Ishikawa (cell line): Measurements from ENCODE around the gene AUTS2.

Experiments used
- CEBPB ChIP-seq: IDR thresholded peaks from 2 replicates; pipeline ENCODE4 v1.6.1; 2012
- CREB1 ChIP-seq: IDR thresholded peaks from 2 replicates; pipeline ENCODE4 v1.6.1; 2012; ENCODE audit warnings: low read depth
- EGR1 ChIP-seq: IDR thresholded peaks from 2 replicates; pipeline ENCODE4 v1.6.1; 2012
- EP300 ChIP-seq: IDR thresholded peaks from 2 replicates; pipeline ENCODE4 v1.6.1; 2012; ENCODE audit warnings: borderline replicate concordance
- FOXM1 ChIP-seq: IDR thresholded peaks from 2 replicates; pipeline ENCODE4 v1.6.1; 2012; ENCODE audit warnings: low read depth, borderline replicate concordance
- NFIC ChIP-seq: IDR thresholded peaks from 2 replicates; pipeline ENCODE4 v1.6.1; 2012
- RAD21 ChIP-seq: IDR thresholded peaks from 2 replicates; pipeline ENCODE4 v1.6.1; 2012; ENCODE audit warnings: low read depth
- TAF1 ChIP-seq: IDR thresholded peaks from 2 replicates; pipeline ENCODE4 v1.6.1; 2012; ENCODE audit warnings: low read depth, mild to moderate bottlenecking
- TCF12 ChIP-seq: IDR thresholded peaks from 2 replicates; pipeline ENCODE4 v1.6.1; 2012; ENCODE audit warnings: low read depth
- TEAD4 ChIP-seq: IDR thresholded peaks from 2 replicates; pipeline ENCODE4 v1.6.1; 2012
- YY1 ChIP-seq: IDR thresholded peaks from 2 replicates; pipeline ENCODE4 v1.6.1; 2012; ENCODE audit warnings: low read depth
- ZBTB7A ChIP-seq: IDR thresholded peaks from 2 replicates; pipeline ENCODE4 v1.6.1; 2012; ENCODE audit warnings: low read depth
- TF ChIP-seq, protein P1 (sequence below): IDR thresholded peaks from 2 replicates; pipeline ENCODE4 v1.6.1; 2012; ENCODE audit warnings: low read depth, mild to moderate bottlenecking
- TF ChIP-seq, protein P2 (sequence below): IDR thresholded peaks from 2 replicates; pipeline ENCODE4 v1.6.1; 2012
- TF ChIP-seq, protein P3 (sequence below): IDR thresholded peaks from 2 replicates; pipeline ENCODE4 v1.6.1; 2012

Gene AUTS2

GRCh38 chr7:70647801-70648498 lies 1049.7 kb downstream of the AUTS2 start:
- TF ChIP-seq, protein P1, sequence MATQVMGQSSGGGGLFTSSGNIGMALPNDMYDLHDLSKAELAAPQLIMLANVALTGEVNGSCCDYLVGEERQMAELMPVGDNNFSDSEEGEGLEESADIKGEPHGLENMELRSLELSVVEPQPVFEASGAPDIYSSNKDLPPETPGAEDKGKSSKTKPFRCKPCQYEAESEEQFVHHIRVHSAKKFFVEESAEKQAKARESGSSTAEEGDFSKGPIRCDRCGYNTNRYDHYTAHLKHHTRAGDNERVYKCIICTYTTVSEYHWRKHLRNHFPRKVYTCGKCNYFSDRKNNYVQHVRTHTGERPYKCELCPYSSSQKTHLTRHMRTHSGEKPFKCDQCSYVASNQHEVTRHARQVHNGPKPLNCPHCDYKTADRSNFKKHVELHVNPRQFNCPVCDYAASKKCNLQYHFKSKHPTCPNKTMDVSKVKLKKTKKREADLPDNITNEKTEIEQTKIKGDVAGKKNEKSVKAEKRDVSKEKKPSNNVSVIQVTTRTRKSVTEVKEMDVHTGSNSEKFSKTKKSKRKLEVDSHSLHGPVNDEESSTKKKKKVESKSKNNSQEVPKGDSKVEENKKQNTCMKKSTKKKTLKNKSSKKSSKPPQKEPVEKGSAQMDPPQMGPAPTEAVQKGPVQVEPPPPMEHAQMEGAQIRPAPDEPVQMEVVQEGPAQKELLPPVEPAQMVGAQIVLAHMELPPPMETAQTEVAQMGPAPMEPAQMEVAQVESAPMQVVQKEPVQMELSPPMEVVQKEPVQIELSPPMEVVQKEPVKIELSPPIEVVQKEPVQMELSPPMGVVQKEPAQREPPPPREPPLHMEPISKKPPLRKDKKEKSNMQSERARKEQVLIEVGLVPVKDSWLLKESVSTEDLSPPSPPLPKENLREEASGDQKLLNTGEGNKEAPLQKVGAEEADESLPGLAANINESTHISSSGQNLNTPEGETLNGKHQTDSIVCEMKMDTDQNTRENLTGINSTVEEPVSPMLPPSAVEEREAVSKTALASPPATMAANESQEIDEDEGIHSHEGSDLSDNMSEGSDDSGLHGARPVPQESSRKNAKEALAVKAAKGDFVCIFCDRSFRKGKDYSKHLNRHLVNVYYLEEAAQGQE: no peak
- no peak for TF ChIP-seq TEAD4

- TF ChIP-seq RAD21 (no peak), FOXM1 (no peak), TCF12 (no peak), EGR1 (no peak), TAF1 (no peak), ZBTB7A (no peak), CREB1 (no peak), NFIC (no peak)
- TF ChIP-seq, protein P1: no peak
- TF ChIP-seq, protein P2, sequence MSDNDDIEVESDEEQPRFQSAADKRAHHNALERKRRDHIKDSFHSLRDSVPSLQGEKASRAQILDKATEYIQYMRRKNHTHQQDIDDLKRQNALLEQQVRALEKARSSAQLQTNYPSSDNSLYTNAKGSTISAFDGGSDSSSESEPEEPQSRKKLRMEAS: no peak
- TF ChIP-seq, protein P3, sequence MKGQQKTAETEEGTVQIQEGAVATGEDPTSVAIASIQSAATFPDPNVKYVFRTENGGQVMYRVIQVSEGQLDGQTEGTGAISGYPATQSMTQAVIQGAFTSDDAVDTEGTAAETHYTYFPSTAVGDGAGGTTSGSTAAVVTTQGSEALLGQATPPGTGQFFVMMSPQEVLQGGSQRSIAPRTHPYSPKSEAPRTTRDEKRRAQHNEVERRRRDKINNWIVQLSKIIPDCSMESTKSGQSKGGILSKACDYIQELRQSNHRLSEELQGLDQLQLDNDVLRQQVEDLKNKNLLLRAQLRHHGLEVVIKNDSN: no peak
Observed at GRCh38 chr7:70649323-70649722, 1051.0 kb downstream of the AUTS2 start.

- TF ChIP-seq EGR1: no peak
- TF ChIP-seq, protein P2: no peak
Observed at GRCh38 chr7:70654146-70654545, 1055.9 kb downstream of the AUTS2 start.

DNA sequence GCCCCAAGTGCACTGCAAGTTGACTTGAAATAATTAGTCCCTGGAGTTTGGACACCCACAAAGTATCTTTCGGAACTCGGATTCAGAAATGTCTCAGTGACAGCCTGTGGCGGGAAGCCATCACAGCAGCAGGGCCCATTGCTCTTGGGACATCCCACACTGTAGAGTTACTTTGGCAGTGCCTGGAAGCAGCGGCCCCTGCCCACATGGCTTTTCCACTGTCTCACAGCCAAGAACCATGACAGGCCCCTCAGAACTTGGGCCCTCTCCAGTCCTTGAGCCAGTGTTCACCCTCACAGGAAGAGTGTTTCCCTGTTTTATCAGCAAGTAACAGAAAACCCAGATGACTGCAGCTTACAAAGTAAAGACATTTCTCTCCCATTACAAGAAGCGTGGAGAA lies 1056.7 kb downstream of the AUTS2 start:
- TF ChIP-seq CREB1 (no peak), NFIC (no peak), TAF1 (no peak), TEAD4 (no peak), EP300 (no peak), RAD21 (no peak), YY1 (no peak), ZBTB7A (no peak)
- TF ChIP-seq, protein P3: no peak

GRCh38 chr7:70655694-70656093 lies 1057.4 kb downstream of the AUTS2 start:
- TF ChIP-seq, protein P2: no peak
- TF ChIP-seq YY1: no peak
- TF ChIP-seq ZBTB7A: no peak
- TF ChIP-seq TCF12: no peak
- no peak for TF ChIP-seq RAD21
- TF ChIP-seq TEAD4: no peak
- no peak for TF ChIP-seq EP300
- no peak for TF ChIP-seq EGR1
- TF ChIP-seq TAF1: no peak
- TF ChIP-seq CREB1: no peak
- no peak for TF ChIP-seq NFIC
- TF ChIP-seq, protein P1: no peak
- TF ChIP-seq FOXM1: no peak
- TF ChIP-seq CEBPB: no peak
- TF ChIP-seq, protein P3: no peak
